Ovary (tissue), 9 donors: ENCODE data around the gene KCNIP1. TPM values are rescaled to one million over a fixed set of nuclear protein-coding genes. Genes with fewer than 3 reads are reported as not detected.

Experiments
- DNase-seq, 5 donors: peaks; one replicate each; pipeline ENCODE4 v3.0.0-alpha.2; 2019 to 2020
- H3K27ac ChIP-seq, 2 donors: fragments of 200-600 bp; one replicate each; pipeline versions ENCODE4 v1.5.1 to v1.8.0; 2019 to 2022
- H3K27me3 ChIP-seq: fragments of 200-600 bp; one replicate; pipeline ENCODE4 v1.8.0; 2022
- H3K36me3 ChIP-seq: fragments of 200-600 bp; sonication (generic); one replicate; pipeline ENCODE4 v1.5.1; 2019
- H3K4me1 ChIP-seq: one replicate; pipeline ENCODE4 v1.8.1; 2013; ENCODE audit warnings: mild to moderate bottlenecking, moderate library complexity; ENCODE audit not compliant: insufficient read depth
- H3K4me3 ChIP-seq: fragments of 200-600 bp; sonication (generic); one replicate; pipeline ENCODE4 v1.5.1; 2017
- H3K9me3 ChIP-seq, 2 donors: fragments of 200-600 bp in 1 of 2; sonication (generic) in 1 of 2; one replicate each; pipeline versions ENCODE4 v1.5.1 to v1.8.1; 2013 to 2019; ENCODE audit warnings: mild to moderate bottlenecking in 1 of 2, moderate library complexity in 1 of 2
- EP300 ChIP-seq: sonication (generic); formaldehyde crosslinking; IDR thresholded peaks from one replicate; pipeline ENCODE4 v1.6.1; 2017; ENCODE audit warnings: antibody characterized with exemption
- POLR2A ChIP-seq: fragments of 450-650 bp; IDR thresholded peaks from one replicate; pipeline ENCODE4 v1.6.1; 2017; ENCODE audit warnings: antibody characterized with exemption, mild to moderate bottlenecking, moderate library complexity
- WGBS, 3 donors: extraction: QIAGEN DNeasy Blood & Tissue Kit in 1 of 3; methylation state at CpG; one replicate each; pipeline versions ENCODE4 v1.1.5 to v1.1.7; 2013 to 2017; 5-methylcytosine and 5-hydroxymethylcytosine counted together
- intact Hi-C, 4 donors: fragments of 100-400 bp; cut with DNase I; formaldehyde crosslinking; loops; one replicate each; pipeline versions ENCODE4 v1.11.0 to v1.15.1; 2022 to 2023
- polyA plus RNA-seq, 2 donors: library from polyadenylated mRNA; stranded (reverse); fragments of 200-250 nt in 1 of 2; fragments of 350-450 nt in 1 of 2; fragmentation: Illumina TruSeq in 1 of 2; extraction: RNeasy Lipid Tissue Mini Kit (QIAGEN cat#74804) in 1 of 2; gene quantifications; one replicate each; pipeline ENCODE4 v1.2.3, GENCODE V29; 2013 to 2014
- total RNA-seq, 7 donors: library from RNA; depleted of rRNA in 2 of 7; stranded (reverse); fragments of >200 nt in 2 of 7; fragmentation: NEBNext Ultra II Directional in 3 of 7; extraction: Animal tissue kit (Norgen Biotek cat#: 25700) in 3 of 7; gene quantifications; one replicate each; pipeline versions ENCODE4 v1.1.0 to v1.2.4, GENCODE V29; 2016 to 2023
- TF ChIP-seq, protein P1 (sequence below), 3 donors: fragments of 450-650 bp in 2 of 3; fragments of 200-600 bp in 1 of 3; IDR thresholded peaks; one replicate each; pipeline versions ENCODE4 v1.5.1 to v1.8.0; 2016 to 2022; ENCODE audit warnings: antibody characterized with exemption in 3 of 3, mild to moderate bottlenecking in 1 of 3
- donor health status: DM: no; HTN: no; CAD: no; lungs with moderate emphysema.
- donor health status: DM: no; HTN: no; CAD: no.
- donor health status: Bipolar disorder and iron deficiency.
- donor health status: DM: yes; HTN: yes; CAD: no.
- donor health status: DM: no; HTN: no; CAD: no.
- donor health status: DM: yes; HTN: yes; CAD: no.

The KCNIP1 gene
- total and polyA plus RNA-seq, 9 donors, result 0.20 to 2.2 (median 0.66) TPM

DNA sequence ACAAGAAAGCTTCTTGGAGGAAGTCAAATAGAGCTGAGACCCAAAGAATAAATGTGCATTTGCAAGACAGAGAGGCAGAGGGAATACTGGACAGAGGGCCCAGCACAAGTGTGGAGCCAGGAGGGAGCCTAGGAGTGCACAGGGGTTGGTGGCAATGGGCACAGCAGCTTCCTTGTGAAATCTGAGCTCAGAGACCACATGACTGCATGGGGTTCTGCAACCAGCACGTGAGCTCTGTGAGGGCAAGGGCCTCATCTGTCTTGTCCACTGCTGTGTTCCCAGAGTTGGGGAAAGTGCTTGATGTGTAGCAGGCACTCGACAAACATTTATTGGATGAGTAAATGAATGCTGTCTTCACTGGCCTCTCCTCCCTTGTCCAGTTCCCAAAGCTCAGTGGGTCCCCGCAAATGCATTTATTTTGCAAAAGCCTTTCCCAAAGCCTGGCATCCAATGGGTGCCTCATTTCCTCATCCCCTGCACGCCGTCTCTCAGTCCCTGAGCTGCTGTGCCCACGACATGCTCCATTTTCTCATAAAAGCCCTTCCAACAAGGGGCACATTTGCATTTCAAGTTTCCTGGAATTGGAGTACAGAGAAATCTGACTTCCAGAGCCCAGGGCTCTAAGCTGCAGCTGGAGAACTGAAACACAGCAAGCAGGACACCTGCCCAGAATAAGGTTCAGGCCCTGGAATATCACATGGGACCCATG is 58.5 kb downstream of the KCNIP1 start:
- TF ChIP-seq, protein P1, sequence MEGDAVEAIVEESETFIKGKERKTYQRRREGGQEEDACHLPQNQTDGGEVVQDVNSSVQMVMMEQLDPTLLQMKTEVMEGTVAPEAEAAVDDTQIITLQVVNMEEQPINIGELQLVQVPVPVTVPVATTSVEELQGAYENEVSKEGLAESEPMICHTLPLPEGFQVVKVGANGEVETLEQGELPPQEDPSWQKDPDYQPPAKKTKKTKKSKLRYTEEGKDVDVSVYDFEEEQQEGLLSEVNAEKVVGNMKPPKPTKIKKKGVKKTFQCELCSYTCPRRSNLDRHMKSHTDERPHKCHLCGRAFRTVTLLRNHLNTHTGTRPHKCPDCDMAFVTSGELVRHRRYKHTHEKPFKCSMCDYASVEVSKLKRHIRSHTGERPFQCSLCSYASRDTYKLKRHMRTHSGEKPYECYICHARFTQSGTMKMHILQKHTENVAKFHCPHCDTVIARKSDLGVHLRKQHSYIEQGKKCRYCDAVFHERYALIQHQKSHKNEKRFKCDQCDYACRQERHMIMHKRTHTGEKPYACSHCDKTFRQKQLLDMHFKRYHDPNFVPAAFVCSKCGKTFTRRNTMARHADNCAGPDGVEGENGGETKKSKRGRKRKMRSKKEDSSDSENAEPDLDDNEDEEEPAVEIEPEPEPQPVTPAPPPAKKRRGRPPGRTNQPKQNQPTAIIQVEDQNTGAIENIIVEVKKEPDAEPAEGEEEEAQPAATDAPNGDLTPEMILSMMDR (IDR thresholded peaks at IDR 0.05), result no peak
- TF ChIP-seq POLR2A, result no peak
- TF ChIP-seq EP300, result no peak
- Histone ChIP-seq H3K4me3 (no peak overlapping the region), H3K27me3 (no peaks in the 10 kb centered on the region), H3K9me3 (no peaks in the 10 kb centered on the region), H3K36me3 (no peaks in the 10 kb centered on the region), H3K4me1 (no peaks in the 10 kb centered on the region), H3K27ac (no peak overlapping the region)
- WGBS, 3 donors, result 80 to 83% (median 83%) methylated on average over 6 of the region's 6 CpGs
- intact Hi-C loops, result no loop called here
- DNase-seq, result no peak

DNA sequence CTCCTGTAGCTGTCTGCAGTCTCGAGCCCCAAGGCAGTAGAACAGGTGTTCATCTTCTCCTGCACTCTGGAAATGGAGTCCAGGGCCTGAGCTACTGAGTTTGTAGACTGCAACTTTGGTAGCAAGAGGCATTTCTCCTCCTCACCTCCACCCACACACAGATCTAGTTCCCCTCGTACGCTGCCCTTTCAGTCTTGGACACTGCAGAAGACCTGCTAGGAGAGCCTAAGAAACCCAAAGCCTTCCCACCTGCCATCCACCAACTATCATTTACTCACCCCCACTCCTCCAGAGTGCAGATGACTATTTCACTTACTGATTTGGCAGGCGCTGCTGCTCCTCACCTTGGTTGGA is 59.0 kb downstream of the KCNIP1 start:
- H3K36me3 ChIP-seq, result no peaks in the 10 kb centered on the region
- DNase-seq, result no peak
- H3K27ac ChIP-seq, result no peak overlapping the region
- WGBS, 3 donors, result 82 to 88% (median 83%) methylated on average over 4 of the region's 4 CpGs
- intact Hi-C loops, result no loop called here
- no peaks in the 10 kb centered on the region for H3K27me3 ChIP-seq
- no peaks in the 10 kb centered on the region for H3K4me1 ChIP-seq
- no peaks in the 10 kb centered on the region for H3K9me3 ChIP-seq
- TF ChIP-seq EP300 (no peak), POLR2A (no peak)
- TF ChIP-seq, protein P1 (IDR thresholded peaks at IDR 0.05), result no peak
- no peak overlapping the region for H3K4me3 ChIP-seq

DNA sequence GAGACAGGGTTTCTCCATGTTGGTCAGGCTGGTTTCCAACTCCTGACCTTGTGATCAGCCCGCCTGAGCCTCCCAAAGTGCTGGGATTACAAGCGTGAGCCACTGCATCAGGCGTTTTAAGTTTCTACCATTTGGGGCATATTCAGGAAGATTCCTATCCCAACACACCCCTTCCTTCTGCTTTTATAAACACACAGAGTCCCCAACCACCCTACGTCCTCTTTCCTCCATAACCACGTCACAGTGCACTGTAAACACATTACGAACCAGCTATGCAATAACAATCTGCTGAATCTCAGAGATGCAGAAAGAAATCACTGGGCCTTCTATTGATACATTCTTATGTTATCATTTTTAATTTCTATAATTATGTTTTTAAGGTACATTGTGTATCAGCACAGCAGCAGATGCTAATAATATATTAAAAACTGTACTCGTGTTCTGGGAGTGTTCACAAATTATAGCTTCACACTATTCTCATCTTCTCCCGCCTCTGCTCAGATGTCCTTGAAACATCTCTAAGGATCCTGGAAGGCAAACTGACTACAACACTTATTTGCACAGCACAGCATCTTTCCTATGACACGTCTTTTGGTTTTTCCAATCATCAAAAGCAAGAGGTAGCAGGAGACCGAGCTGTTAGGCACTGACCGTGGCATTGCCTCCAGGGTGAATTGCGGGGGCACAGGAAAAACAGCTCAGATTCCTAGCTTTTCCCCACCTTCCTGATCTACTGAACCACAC is 60.2 kb downstream of the KCNIP1 start:
- H3K4me1 ChIP-seq, result no peaks in the 10 kb centered on the region
- intact Hi-C loops, result no loop called here
- H3K36me3 ChIP-seq, result no peaks in the 10 kb centered on the region
- TF ChIP-seq EP300 (no peak), POLR2A (no peak)
- TF ChIP-seq, protein P1 (IDR thresholded peaks at IDR 0.05), result no peak
- no peaks in the 10 kb centered on the region for H3K27me3 ChIP-seq
- H3K4me3 ChIP-seq, result no peak overlapping the region
- H3K9me3 ChIP-seq, result no peaks in the 10 kb centered on the region
- WGBS, 3 donors, result 37 to 62% (median 57%) methylated on average over 12 of the region's 12 CpGs
- DNase-seq, result no peak
- H3K27ac ChIP-seq, result no peak overlapping the region

DNA sequence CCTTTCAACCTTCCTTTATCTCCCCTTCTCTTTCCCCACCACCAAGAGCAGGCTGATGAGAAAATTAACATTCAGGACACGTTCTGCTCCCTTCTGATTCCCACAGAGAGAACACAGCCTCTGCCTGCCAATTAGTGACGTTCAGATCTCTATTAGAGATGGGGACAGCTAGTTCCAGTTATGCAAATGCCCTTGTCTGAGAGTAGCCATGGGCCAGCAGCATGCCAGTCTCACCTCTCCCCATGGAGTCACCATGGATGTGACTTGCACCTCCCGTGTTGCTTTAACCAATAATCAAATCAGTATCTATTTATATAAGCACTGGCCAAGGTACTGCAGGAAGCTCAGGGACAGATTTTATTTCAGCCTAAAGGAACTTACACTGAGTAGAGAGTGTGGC is 61.3 kb downstream of the KCNIP1 start:
- Histone ChIP-seq H3K9me3 (no peaks in the 10 kb centered on the region), H3K36me3 (no peaks in the 10 kb centered on the region), H3K27me3 (no peaks in the 10 kb centered on the region), H3K27ac (no peak overlapping the region), H3K4me3 (no peak overlapping the region), H3K4me1 (no peaks in the 10 kb centered on the region)
- TF ChIP-seq, protein P1 (IDR thresholded peaks at IDR 0.05), result no peak
- 45 to 72% (median 50%) methylated on average over 3 of the region's 3 CpGs for WGBS, 3 donors
- no peak for DNase-seq
- intact Hi-C loops, result no loop called here
